ENCODE data around the gene SEC63. TPM values are rescaled to one million over a fixed set of nuclear protein-coding genes. Genes with fewer than 3 reads are reported as not detected.

Gene SEC63
- total RNA-seq, 1 experiment from 2014 or later = 17.6 TPM

GRCh38 chr6:107822176-107823046 is 135.6 kb downstream of the SEC63 start:
- no peak for DNase-seq (ENCODE audit: extremely low read depth, low read depth)

GRCh38 chr6:107821591-107821990 is 136.4 kb downstream of the SEC63 start:
- no peak for DNase-seq (ENCODE audit: extremely low read depth, low read depth)

- no peak for DNase-seq (ENCODE audit: extremely low read depth, low read depth)
Observed at GRCh38 chr6:107820338-107821261, 137.4 kb downstream of the SEC63 start.

- no peak for DNase-seq (ENCODE audit: extremely low read depth, low read depth)
Observed at GRCh38 chr6:107819964-107820337, 138.1 kb downstream of the SEC63 start.

- DNase-seq (ENCODE audit: extremely low read depth, low read depth) = no peak
Observed at GRCh38 chr6:107819217-107819616, 138.8 kb downstream of the SEC63 start.

GRCh38 chr6:107818272-107818671 is 139.7 kb downstream of the SEC63 start:
- no peak for DNase-seq (ENCODE audit: extremely low read depth, low read depth)

- DNase-seq (ENCODE audit: extremely low read depth, low read depth) = no peak
Observed at GRCh38 chr6:107817784-107818183, 140.2 kb downstream of the SEC63 start.

Small RNA genes lying within 50 kb of the gene (small RNA-seq; reads per million reads assigned to genes)
- gene MTHFD2P3 (0 reads per million in 2 experiments), gene RF00045 (0 reads per million in 2 experiments), gene RNU6-437P (0 reads per million in 2 experiments)

Other genes with a start within 250 kb of the SEC63 start
- not detected in 2 replicates for gene SCML4, start 133.9 kb downstream of the SEC63 start, total RNA-seq (2014; rRNA removed; shearing (Covaris generic))
- 34.2 and 43.0 TPM in 2 replicates for gene OSTM1, start 116.5 kb upstream of the SEC63 start, total RNA-seq (2014; rRNA removed; shearing (Covaris generic))
- not detected in 2 replicates for gene NR2E1, start 207.8 kb upstream of the SEC63 start, total RNA-seq (2014; rRNA removed; shearing (Covaris generic))

All from NCI-H460 (cell line).